ENCODE data around the gene S100A6.
"Not testable (repeated sequence)": the region's sequence is repeated elsewhere in the genome, so short reads cannot be mapped to it uniquely, and the experiment has no call there.

Gene S100A6

GRCh38 chr1:153532181-153532580 lies 3.6 kb downstream of the S100A6 start:
- H3K27me3 ChIP-seq (ENCODE audit: control insufficient read depth, insufficient read depth, low read length), result peaks cover 30% of the 10 kb centered on the region
- no peak overlapping the region for H3K9ac ChIP-seq (ENCODE audit: low read depth, low read length)
- H3K4me3 ChIP-seq (ENCODE audit: low read depth, low read length), result no peak overlapping the region
- H3K9me3 ChIP-seq (ENCODE audit: control insufficient read depth, insufficient read depth, low read length), result no peaks in the 10 kb centered on the region
- peaks cover 2% of the 10 kb centered on the region for H3K36me3 ChIP-seq (ENCODE audit: control insufficient read depth, insufficient read depth, low read length)
- H3K4me1 ChIP-seq (ENCODE audit: control insufficient read depth, insufficient read depth, low read length), result peaks cover 16% of the 10 kb centered on the region

- peaks cover 24% of the 10 kb centered on the region for H3K27me3 ChIP-seq (ENCODE audit: control insufficient read depth, insufficient read depth, low read length)
- no peak overlapping the region for H3K9ac ChIP-seq (ENCODE audit: low read depth, low read length)
- no peak overlapping the region for H3K4me3 ChIP-seq (ENCODE audit: low read depth, low read length)
- H3K4me1 ChIP-seq (ENCODE audit: control insufficient read depth, insufficient read depth, low read length), result peaks cover 18% of the 10 kb centered on the region
- no peaks in the 10 kb centered on the region for H3K9me3 ChIP-seq (ENCODE audit: control insufficient read depth, insufficient read depth, low read length)
- peaks cover 2% of the 10 kb centered on the region for H3K36me3 ChIP-seq (ENCODE audit: control insufficient read depth, insufficient read depth, low read length)
Observed at GRCh38 chr1:153531638-153532037, 4.2 kb downstream of the S100A6 start.

- H3K9ac ChIP-seq (ENCODE audit: low read depth, low read length), result no peak overlapping the region
- no peak overlapping the region for H3K4me3 ChIP-seq (ENCODE audit: low read depth, low read length)
- no peaks in the 10 kb centered on the region for H3K27me3 ChIP-seq (ENCODE audit: control insufficient read depth, insufficient read depth, low read length)
- no peaks in the 10 kb centered on the region for H3K9me3 ChIP-seq (ENCODE audit: control insufficient read depth, insufficient read depth, low read length)
- H3K36me3 ChIP-seq (ENCODE audit: control insufficient read depth, insufficient read depth, low read length), result no peaks in the 10 kb centered on the region
- peaks cover 9% of the 10 kb centered on the region for H3K4me1 ChIP-seq (ENCODE audit: control insufficient read depth, insufficient read depth, low read length)
Observed at GRCh38 chr1:153527683-153528040, 8.1 kb downstream of the S100A6 start.

GRCh38 chr1:153527023-153527682 lies 8.6 kb downstream of the S100A6 start:
- no peaks in the 10 kb centered on the region for H3K27me3 ChIP-seq (ENCODE audit: control insufficient read depth, insufficient read depth, low read length)
- H3K4me3 ChIP-seq (ENCODE audit: low read depth, low read length), result no peak overlapping the region
- H3K36me3 ChIP-seq (ENCODE audit: control insufficient read depth, insufficient read depth, low read length), result no peaks in the 10 kb centered on the region
- H3K4me1 ChIP-seq (ENCODE audit: control insufficient read depth, insufficient read depth, low read length), result peaks cover 4% of the 10 kb centered on the region
- no peaks in the 10 kb centered on the region for H3K9me3 ChIP-seq (ENCODE audit: control insufficient read depth, insufficient read depth, low read length)
- H3K9ac ChIP-seq (ENCODE audit: low read depth, low read length), result no peak overlapping the region

- H3K4me3 ChIP-seq (ENCODE audit: low read depth, low read length), result no peak overlapping the region
- H3K4me1 ChIP-seq (ENCODE audit: control insufficient read depth, insufficient read depth, low read length), result peaks cover 2% of the 10 kb centered on the region
- no peaks in the 10 kb centered on the region for H3K27me3 ChIP-seq (ENCODE audit: control insufficient read depth, insufficient read depth, low read length)
- no peaks in the 10 kb centered on the region for H3K36me3 ChIP-seq (ENCODE audit: control insufficient read depth, insufficient read depth, low read length)
- H3K9me3 ChIP-seq (ENCODE audit: control insufficient read depth, insufficient read depth, low read length), result no peaks in the 10 kb centered on the region
- H3K9ac ChIP-seq (ENCODE audit: low read depth, low read length), result no peak overlapping the region
Observed at GRCh38 chr1:153526132-153526543, 9.7 kb downstream of the S100A6 start.

GRCh38 chr1:153525088-153525728 lies 10.6 kb downstream of the S100A6 start:
- Histone ChIP-seq H3K4me3 (ENCODE audit: low read depth, low read length) (no peak overlapping the region), H3K4me1 (ENCODE audit: control insufficient read depth, insufficient read depth, low read length) (peaks cover 6% of the 10 kb centered on the region)

GRCh38 chr1:153522353-153523048 lies 13.3 kb downstream of the S100A6 start:
- peaks cover 17% of the 10 kb centered on the region for H3K27me3 ChIP-seq (ENCODE audit: control insufficient read depth, insufficient read depth, low read length)
- H3K4me3 ChIP-seq (ENCODE audit: low read depth, low read length); H3K36me3 ChIP-seq (ENCODE audit: control insufficient read depth, insufficient read depth, low read length); H3K4me1 ChIP-seq (ENCODE audit: control insufficient read depth, insufficient read depth, low read length); H3K9ac ChIP-seq (ENCODE audit: low read depth, low read length); H3K9me3 ChIP-seq (ENCODE audit: control insufficient read depth, insufficient read depth, low read length): not testable (repeated sequence)

More at GRCh38 chr1:153525088-153525728, 10.6 kb downstream of the S100A6 start:
- Histone ChIP-seq H3K36me3 (ENCODE audit: control insufficient read depth, insufficient read depth, low read length) (no peaks in the 10 kb centered on the region), H3K9me3 (ENCODE audit: control insufficient read depth, insufficient read depth, low read length) (no peaks in the 10 kb centered on the region), H3K9ac (ENCODE audit: low read depth, low read length) (no peak overlapping the region), H3K27me3 (ENCODE audit: control insufficient read depth, insufficient read depth, low read length) (peaks cover 6% of the 10 kb centered on the region)

- not testable (repeated sequence) for H3K9ac ChIP-seq (ENCODE audit: low read depth, low read length); H3K9me3 ChIP-seq (ENCODE audit: control insufficient read depth, insufficient read depth, low read length); H3K36me3 ChIP-seq (ENCODE audit: control insufficient read depth, insufficient read depth, low read length); H3K4me1 ChIP-seq (ENCODE audit: control insufficient read depth, insufficient read depth, low read length); H3K4me3 ChIP-seq (ENCODE audit: low read depth, low read length)
- peaks cover 17% of the 10 kb centered on the region for H3K27me3 ChIP-seq (ENCODE audit: control insufficient read depth, insufficient read depth, low read length)
Observed at GRCh38 chr1:153521808-153522207, 14.0 kb downstream of the S100A6 start.

GRCh38 chr1:153520818-153521476 lies 14.8 kb downstream of the S100A6 start:
- H3K9me3 ChIP-seq (ENCODE audit: control insufficient read depth, insufficient read depth, low read length), result no peaks in the 10 kb centered on the region
- H3K36me3 ChIP-seq (ENCODE audit: control insufficient read depth, insufficient read depth, low read length), result no peaks in the 10 kb centered on the region
- no peak overlapping the region for H3K4me3 ChIP-seq (ENCODE audit: low read depth, low read length)
- no peak overlapping the region for H3K9ac ChIP-seq (ENCODE audit: low read depth, low read length)
- peaks cover 3% of the 10 kb centered on the region for H3K4me1 ChIP-seq (ENCODE audit: control insufficient read depth, insufficient read depth, low read length)
- H3K27me3 ChIP-seq (ENCODE audit: control insufficient read depth, insufficient read depth, low read length), result peaks cover 25% of the 10 kb centered on the region

- not testable (repeated sequence) for H3K9ac ChIP-seq (ENCODE audit: low read depth, low read length); H3K9me3 ChIP-seq (ENCODE audit: control insufficient read depth, insufficient read depth, low read length); H3K4me3 ChIP-seq (ENCODE audit: low read depth, low read length); H3K36me3 ChIP-seq (ENCODE audit: control insufficient read depth, insufficient read depth, low read length); H3K4me1 ChIP-seq (ENCODE audit: control insufficient read depth, insufficient read depth, low read length)
- H3K27me3 ChIP-seq (ENCODE audit: control insufficient read depth, insufficient read depth, low read length), result peaks cover 33% of the 10 kb centered on the region
Observed at GRCh38 chr1:153520137-153520691, 15.6 kb downstream of the S100A6 start.

- Histone ChIP-seq H3K9ac (ENCODE audit: low read depth, low read length) (no peak overlapping the region), H3K27me3 (ENCODE audit: control insufficient read depth, insufficient read depth, low read length) (peaks cover 33% of the 10 kb centered on the region), H3K4me1 (ENCODE audit: control insufficient read depth, insufficient read depth, low read length) (peaks cover 3% of the 10 kb centered on the region), H3K9me3 (ENCODE audit: control insufficient read depth, insufficient read depth, low read length) (no peaks in the 10 kb centered on the region), H3K4me3 (ENCODE audit: low read depth, low read length) (no peak overlapping the region), H3K36me3 (ENCODE audit: control insufficient read depth, insufficient read depth, low read length) (no peaks in the 10 kb centered on the region)
Observed at GRCh38 chr1:153519242-153519641, 16.5 kb downstream of the S100A6 start.
